GM18511 (cell line): ENCODE data around the gene ASCC3.
A peak's percentile ranks its signal among the peaks of the same experiment; 100 is the strongest.

Source experiments
- ATAC-seq: cut with Tn5 transposase; IDR thresholded peaks from one replicate; pipeline ENCODE4 v1.9.1; 2021; ENCODE audit warnings: mild to moderate bottlenecking, moderate library complexity; ENCODE audit not compliant: unreplicated experiment

Gene ASCC3

DNA sequence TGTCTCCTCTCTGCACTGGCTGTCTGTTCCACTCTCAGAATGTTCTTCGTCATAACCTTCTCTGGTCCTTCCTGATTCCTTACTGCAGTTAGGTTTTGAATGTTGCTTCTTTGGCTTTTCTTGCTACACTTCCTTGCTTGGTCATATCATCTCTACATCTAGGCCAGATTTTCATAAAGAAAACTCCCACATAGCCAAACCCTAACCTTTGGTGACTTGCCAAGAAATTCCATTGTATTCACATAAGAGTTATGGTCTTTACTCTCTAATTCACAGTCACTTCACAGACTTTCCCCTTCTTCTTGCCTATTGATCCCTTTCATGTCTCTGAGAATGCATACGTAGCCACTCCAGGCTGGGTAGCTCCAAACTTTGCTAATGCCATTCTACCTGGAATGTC lies 374.5 kb downstream of the ASCC3 start:
- no peak for ATAC-seq

DNA sequence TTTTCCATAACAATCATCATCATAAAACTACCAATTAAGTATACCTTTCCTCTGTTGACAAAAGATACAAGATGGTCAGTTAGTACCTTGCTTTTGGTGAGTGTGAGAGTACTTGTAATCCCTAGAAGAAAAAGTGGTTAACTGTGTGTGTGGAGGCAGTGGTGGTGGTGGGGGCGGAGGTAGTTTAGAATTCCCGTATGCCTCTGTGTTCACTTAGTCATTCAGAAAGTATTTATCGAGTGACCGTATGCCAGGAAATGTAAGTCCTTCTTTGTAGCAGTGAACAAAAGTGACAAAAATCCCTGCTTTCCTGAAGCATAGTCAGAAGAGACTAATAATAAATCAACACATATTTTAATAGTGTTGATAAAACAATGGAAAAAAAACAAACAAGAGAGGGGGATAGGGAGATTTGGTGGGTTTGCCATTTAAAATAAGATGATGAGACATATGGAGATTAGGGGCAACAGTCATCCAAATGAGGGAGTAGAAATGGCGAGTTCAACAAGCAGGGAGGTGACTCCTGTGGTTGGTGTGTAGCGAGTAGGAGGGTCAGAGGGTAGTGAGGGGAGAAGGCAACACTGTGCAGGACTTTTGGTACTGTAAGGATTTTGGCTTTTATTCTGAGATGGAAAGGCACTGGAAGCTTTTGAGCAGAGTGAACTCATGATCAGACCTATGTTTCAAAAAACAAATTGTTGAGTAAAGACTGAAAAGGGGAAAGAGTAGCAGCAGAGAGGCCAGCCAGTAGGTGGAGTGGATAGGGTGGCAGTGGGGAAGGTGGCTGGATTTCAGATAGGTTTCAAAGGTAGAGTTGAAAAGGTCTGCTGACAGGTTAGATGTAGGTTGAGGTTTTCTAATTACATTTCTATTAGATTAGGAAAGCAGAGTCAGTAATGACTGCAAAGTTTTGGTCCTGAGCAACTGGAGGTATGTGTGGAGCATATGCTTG lies 376.1 kb downstream of the ASCC3 start:
- peak; percentile 42 for ATAC-seq

DNA sequence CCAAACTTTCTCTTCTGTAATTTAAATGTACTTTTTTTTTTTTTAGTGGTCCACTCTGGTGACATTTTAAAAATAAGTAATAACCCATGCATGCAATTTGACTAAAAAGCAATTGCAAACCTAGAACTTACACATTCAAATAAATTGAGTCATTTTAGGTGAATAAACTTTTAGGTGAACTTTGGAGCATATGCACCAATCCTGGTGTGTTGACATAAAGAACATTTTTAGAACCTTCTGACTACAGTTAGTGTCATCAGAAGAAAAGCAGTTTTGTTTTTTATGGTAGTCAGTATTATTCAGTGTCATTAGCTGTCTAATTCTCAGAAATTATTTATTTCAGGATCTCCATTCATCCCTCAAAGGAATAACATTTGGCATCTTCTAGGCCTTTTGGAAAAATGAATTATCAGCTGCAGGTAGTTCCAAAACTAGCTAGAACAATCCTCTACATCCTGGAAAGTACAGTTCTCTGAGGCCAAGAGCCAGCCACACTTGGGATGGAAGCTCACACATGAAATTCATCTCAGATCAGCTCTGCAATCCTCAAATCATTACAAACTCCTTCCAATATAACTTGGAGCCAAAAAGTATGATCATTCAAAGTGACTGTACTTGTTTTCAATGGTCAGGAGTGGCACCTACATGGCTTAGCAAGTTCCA lies 378.0 kb downstream of the ASCC3 start:
- no peak for ATAC-seq

DNA sequence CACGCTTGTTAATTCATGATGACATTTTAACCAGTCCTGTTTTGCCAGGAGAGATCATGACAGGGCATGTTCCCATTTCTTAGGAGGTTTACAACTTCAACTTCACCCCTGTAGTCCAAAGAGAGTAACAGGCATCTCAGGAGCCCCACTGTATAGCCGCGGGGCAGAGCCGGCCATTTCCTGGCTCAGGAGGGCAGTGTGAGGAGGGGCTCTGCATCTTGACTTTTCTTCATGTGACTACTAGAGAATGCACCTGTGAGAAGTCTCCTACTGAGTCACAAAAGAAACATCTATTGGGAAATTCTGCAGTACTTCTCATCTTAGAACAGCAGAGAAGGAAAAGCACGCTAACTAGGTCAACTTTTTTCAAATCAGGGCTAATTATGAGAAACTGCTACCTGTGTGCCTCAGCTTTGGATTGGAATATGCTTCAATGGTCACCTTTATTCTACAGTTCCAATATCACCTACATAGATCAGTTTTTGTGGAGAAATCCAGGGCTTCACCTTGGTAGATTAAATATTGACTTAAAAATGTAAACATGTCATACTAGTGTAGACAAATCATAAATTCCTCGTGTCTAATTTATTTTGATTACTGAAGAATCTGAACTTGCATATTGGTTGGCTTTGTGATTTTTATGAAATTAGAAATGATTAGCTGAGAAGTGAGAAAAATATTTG lies 387.8 kb downstream of the ASCC3 start:
- ATAC-seq: no peak

DNA sequence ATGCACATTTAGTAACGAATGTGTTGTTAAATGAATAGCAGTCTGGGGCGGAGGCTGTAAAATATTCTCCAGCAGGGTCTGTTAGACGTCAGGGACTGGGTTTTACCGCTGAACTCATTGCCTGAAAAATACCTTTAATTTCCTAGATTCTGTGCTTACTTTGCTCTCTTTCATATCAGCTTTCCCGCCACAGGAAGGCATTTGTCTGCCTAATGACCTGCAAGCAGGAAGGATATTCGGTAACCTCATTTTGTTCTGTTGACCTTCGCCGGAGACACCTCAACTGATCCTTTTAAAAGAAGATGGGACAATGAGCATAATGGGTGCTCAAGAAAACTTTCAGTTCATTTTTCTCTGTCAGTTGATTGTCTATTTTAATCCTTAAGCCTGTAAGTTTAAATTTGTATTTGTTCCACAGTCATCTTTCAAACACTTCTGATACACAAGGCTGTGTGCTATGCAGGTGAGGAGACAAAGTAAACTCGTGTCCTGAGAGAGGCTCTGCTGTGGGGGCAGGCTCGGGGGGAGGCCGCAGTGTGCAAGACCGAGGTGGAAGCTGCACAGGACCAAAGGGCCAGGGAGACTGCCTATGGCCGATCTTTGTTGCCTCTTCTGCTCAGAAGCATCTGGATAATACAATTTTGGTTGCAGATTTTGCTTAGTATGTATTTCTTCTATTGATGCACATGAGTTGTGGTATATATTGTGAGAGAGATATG lies 389.0 kb downstream of the ASCC3 start:
- ATAC-seq: no peak

DNA sequence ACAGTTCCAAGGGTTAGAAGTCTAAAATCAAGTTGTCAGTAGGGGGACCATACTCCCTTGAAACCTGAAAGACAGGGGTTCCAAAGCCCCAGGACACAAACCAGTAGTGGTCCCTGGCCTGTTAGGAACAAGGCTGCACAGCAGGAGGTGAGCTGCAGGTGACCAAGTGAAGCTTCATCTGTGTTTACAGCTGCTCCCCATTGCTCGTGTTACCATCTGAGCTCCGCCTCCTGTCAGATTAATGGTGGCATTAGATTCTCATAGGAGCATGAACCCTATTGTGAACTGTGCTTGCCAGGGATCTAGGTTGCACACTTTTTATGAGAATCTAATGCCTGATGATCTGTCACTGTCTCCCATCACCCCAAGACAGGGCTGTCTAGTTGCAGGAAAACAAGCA lies 391.1 kb downstream of the ASCC3 start:
- ATAC-seq: no peak

DNA sequence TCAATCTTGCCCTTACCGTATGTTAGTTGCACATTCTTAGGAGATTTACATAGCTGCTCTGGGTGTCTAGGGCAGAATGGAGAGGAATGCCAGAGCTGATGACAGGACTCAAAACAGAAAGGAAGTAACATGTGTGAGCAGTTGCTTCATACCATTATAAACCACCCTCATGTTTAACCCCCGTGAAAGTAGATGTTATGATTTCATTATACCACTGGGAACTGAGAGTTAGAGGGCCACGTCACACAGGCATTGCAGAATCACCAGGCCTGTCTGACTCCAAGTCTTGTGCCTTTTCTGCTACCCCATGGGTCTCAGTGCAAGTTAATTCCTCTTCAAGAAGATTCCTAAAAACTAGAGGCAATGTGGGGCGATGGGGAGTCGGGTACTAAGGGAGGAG lies 392.9 kb downstream of the ASCC3 start:
- peak; percentile 54 for ATAC-seq

DNA sequence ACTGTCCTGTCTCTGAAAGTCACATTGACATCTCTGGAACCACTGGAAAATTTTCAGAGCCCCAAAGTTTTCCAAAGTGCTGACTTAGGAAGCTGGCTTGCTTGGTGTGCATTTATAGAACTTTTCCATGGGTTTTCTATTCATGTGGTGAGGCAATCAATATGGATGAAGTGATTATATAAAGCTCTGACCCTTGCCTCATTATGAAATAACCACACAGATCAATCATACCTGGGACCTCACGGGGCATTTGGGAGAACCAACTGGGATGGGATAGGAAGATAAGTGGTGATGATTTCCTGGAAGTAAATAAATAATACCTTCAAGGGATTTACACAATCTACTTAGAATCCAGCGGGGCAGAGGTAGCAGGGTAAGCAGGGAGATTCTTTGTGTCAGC lies 393.5 kb downstream of the ASCC3 start:
- ATAC-seq: no peak

DNA sequence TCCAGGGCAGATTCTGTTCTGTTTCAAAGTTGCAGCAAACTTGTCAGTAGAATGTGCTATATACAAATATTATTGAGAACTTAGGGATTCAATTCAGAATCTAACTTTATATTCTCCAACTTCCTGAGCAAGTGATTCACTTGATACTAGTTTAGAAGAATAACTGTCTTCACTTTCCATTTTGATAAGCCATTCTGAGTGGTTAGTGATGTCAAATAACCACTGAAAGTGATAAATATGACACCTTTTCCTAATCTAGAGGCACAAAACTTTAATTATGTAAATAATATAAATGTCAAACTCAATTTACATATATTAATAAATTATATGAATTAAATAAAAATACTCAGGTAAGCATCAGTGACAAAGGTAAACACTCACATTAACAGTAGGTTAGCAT lies 395.9 kb downstream of the ASCC3 start:
- no peak for ATAC-seq

DNA sequence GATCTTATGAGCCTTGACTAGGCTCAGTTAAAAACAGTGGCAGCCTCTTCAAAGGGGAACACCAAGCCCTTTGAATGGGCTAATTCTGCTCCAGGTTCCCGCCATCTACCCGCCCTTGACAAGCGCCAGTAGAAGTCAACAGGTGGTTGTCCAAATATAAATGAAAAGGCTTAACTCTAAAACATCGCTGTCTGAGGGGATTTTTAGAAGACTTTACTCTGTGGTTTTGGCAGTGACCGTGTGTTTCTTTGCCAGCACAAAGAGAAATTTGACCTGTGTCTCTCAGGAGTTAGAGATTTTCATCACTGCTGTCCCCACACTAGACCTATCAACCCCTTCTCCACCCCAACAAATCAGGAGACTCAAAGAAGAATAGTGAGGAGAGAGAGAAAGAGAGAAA lies 396.7 kb downstream of the ASCC3 start:
- ATAC-seq: peak; percentile 56

DNA sequence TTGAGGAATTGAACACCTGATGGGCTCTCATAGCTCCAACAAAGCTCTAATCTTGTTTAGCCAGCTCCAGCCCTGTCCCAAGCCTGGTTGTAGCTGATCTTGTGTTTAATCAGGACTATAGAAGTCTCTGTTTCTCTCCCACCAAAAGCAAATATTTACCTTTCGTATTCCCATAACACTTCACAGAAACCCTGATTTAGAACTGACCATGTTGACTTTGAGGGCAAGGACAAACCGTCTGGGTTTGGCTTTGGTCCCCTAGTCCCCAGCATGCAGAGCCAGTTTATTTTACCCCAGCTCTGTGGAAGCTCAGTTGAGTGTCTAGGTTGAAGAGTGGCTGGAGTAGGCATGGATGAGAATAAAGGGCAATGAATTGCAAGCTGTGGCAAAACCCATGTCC lies 398.4 kb downstream of the ASCC3 start:
- ATAC-seq: no peak

DNA sequence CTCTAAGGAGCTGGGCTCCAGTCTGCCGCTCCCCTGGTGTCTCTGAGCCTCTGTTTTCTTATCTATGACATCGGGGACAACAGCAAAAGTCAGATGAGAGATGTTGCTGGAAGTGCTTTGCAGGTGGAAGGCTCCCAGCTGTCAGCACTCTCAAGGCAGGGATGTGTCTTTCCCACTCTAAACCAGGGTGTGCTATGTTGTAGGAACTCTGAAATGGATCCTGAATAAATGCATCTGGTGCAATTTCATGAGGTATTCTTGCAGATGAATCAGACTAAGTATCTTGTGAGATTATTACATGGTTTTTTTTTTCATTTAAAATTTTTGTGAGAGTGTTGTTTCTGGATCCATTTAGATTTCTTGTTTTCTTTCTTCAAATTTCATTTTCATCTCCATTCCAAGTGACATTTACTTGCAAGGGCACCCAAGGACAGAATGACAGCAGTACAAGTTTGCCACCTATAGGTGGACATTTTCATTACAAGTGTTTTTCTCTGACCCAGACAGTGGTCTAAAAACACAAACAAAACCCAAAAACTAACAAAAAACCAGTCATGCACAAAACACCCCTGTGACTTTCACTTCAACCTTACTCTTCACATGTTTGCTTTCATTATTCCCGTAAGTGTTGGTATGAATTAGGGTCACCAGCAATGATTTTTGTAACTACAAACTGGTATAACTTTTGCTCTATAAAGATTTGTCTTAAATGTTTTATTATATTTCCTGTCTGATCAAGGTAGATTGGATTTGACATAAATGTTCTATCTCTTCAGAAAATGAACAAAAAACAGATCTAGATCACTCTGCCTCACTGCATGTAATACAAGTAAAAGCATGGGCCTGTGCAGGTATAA lies 401.7 kb downstream of the ASCC3 start:
- ATAC-seq: peak; percentile 57

DNA sequence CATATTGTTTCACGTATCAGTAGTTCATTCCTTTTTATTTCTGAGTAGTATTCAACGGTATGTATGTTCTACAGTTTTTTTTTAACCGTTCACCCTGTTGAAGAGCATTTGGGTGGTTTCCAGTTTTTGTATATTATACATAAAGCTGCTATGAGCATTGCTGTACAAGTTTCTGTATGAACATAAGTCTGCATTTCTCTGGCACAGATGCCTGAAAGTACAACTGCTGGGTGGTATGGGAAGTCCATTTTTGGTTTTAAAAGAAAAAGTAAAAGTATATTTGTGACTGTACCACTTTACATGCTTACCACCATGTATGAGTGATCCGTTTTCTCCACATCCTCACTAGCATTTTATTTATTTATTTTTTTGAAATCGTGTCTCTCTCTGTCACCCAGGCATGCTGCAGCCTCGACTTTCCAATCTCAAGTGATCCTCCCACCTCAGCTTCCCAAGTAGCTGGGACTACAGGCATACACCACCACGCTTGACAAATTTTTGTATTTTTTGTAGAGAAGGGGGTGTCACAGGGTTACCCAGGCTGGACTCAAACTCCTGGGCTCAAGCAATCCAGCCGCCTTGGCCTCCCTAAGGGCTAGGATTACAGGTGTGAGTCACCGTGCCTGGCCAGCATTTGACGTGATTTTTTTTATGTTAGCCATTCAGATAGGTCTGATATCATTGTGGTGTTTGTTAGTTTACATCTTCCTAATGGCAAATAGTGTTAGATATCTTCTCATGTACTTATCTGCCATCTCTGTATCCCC lies 405.4 kb downstream of the ASCC3 start:
- peak; percentile 73 for ATAC-seq

DNA sequence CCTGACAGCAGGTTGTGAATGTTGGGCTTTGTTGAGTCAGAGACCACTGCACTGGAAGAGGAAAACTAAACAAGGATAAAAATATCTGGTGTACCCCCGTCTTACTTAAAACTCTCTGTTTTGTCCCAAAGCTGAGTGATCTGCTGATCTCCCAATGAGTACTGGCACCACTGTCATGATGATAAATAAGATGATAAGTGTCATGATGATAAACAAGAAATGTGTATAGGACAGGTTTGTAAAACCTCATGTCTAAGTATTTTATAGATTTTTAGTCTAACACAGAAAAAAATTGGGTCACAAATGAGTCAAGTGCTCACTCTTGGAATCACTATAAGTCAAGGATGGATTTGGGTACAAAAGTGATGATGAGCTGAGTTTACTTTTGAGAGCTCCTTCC lies 407.9 kb downstream of the ASCC3 start:
- ATAC-seq: no peak

DNA sequence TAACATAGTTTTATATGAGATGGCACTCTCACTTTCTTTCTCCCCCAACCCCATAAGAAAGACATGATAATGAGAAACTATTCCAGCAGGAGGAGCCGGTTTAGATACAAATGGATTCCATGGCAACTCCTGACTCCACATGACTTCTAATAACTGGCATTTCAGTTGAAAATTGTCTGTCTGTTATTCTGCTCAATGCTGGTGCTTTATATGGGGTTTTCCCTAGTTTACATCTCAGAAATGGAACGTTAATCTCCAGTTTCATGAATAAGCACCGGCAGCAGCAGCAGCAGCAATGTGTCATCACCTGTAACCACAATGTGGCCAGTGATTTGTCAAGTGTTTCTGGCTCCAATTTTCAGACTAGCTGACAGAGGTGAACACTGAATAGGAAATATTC lies 408.5 kb downstream of the ASCC3 start:
- peak; percentile 88 for ATAC-seq

DNA sequence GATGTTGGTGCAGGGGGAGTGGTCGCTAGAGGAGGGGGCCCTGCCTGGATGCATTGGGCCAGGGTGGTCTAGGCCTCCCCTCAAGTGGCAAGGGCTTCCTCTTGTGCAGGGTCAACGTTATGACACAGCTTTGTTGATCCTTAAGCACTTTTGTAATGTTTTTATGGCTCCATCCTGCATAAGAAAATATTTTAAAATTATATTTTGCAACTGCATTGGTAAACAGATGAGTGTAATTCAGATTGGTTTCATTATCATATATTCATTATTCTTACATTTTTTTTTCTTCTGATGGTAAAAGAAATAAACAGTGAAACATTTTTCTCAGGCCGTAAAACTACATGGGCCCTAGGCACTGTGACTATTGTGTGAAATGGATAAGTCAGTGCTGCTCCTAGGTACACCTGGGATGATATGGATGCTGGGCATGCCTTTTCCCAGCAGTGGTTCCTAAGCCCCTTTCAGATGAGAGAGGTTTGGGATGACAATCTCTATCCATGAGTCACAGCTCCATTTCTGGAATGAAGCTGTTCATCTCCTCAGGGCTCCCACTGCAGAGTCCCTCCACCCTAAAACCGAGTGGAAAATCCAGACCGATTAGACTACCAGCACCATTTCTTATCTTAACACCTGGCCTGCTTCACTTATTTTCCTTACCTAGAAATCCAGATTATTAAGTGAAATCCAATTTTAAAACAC lies 410.6 kb downstream of the ASCC3 start:
- no peak for ATAC-seq

DNA sequence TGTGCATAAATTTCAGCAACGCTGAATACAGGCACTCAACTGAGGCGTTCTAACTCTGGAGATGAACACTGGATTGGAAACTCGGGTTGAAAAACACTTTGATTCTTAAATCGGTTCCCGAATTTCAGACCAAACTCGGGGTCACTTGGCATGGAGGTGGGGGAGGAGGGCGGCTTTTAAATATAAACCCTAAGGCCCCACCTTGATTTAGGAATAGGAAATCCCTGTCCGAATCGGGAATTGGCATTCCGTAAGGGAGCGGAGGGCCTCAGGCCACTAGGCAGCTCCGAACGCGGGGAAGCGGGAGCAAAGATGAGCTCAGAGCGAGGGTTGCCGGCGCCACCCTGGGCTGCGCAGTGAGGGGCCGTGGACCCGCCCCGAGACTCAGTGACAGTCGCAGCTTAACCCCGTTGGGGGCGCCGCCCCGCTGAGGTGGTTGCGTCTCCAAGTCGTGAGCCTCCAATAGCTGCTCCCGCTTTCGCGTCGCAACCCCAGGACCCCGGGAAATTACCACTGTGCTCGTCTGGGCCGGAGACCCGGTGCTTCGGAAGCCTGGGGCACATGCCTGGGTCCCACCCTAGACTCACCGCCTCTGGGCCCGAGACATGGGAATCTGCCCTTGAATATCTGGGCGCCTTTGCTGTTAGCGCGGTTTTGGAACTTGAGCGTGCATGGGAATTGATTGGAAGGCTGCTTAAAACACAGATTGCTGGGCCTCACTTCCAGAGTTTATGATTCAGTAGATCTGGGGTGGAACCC lies 411.8 kb downstream of the ASCC3 start:
- ATAC-seq: no peak

DNA sequence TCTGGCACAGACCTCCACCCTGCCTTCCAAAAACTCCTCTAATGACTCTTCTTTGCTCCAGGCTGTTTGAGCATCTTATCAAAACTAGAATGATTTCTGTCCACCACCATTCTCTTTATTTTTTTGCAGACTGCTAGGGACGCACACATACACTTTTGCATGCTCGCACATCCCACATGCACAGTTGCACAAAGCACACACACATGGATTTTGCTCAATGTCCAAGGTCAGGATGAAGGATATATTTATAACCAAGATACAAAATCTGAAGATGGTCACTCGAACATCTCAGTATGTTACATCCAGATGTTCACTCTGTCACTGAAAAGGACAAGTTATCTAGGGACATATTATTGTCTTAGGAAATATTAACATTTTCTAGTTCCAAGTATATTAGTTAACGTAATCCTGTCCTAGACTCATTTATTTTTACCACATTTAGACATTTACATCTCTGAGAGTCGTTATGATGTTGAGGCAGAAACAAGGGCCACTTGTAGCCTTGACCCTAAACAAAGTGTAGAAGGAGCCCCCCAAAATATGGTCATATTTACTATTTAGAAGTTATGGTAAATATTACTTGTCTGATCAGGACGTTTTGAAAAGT lies 413.0 kb downstream of the ASCC3 start:
- no peak for ATAC-seq
